ENCODE results near the gene DCAF6. TPM values are rescaled to one million over a fixed set of nuclear protein-coding genes. Genes with fewer than 3 reads are reported as not detected.
A peak's percentile ranks its signal among the peaks of the same experiment; 100 is the strongest.
"Not testable (repeated sequence)": the region's sequence is repeated elsewhere in the genome, so short reads cannot be mapped to it uniquely, and the experiment has no call there.

The DCAF6 gene
- total and polyA plus RNA-seq, 12 donors, result 49.0 to 226 (median 197) TPM

DNA sequence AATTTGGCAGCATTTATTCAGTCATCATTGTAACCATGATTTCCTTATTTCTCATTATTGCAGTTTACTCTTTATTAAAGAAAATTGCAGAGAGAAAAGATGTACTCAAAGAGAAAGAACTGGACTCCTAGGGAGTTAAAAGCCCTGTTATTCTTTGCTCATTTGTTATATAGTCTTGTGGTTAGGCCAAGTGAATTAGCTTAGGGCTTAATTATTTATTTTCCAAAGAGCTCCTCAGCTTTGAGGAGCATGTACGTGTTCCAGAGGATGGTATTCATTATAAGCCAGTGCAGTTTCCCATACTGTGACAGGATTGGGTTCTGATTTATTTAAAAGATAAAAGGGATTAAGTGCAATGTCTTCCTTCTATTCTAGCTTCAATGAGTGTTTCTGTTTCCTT lies 113.8 kb downstream of the DCAF6 start:
- intact Hi-C loops (cut with DNase I), result loop anchor here in 1 of 10 donors (5.0 kb wide), 1 partner anchor 113 kb away; the partner anchor contains the start of genes DCAF6 and MPC2
- Histone ChIP-seq H3K9me3 (no peaks in the 10 kb centered on the region), H3K4me3 (no peak overlapping the region), H3K27ac (no peak overlapping the region), H3K4me1 (peaks cover 0 to 52% (median 18%) of the 10 kb centered on the region in 9 donors), H3K27me3 (no peaks in the 10 kb centered on the region), H3K36me3 (peaks cover 0 to 57% (median 9%) of the 10 kb centered on the region in 9 donors)
- DNase-seq, result no peak
- ATAC-seq, result no peak
- TF ChIP-seq, protein P1, sequence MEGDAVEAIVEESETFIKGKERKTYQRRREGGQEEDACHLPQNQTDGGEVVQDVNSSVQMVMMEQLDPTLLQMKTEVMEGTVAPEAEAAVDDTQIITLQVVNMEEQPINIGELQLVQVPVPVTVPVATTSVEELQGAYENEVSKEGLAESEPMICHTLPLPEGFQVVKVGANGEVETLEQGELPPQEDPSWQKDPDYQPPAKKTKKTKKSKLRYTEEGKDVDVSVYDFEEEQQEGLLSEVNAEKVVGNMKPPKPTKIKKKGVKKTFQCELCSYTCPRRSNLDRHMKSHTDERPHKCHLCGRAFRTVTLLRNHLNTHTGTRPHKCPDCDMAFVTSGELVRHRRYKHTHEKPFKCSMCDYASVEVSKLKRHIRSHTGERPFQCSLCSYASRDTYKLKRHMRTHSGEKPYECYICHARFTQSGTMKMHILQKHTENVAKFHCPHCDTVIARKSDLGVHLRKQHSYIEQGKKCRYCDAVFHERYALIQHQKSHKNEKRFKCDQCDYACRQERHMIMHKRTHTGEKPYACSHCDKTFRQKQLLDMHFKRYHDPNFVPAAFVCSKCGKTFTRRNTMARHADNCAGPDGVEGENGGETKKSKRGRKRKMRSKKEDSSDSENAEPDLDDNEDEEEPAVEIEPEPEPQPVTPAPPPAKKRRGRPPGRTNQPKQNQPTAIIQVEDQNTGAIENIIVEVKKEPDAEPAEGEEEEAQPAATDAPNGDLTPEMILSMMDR (IDR thresholded peaks at IDR 0.05), result no peak
- 54 to 56% methylated on average over 1 of the region's 1 CpG for WGBS, 2 donors

GRCh38 chr1:168050880-168051279 lies 114.4 kb downstream of the DCAF6 start:
- WGBS, 2 donors, result 39 to 65% methylated on average over 1 of the region's 1 CpG
- Histone ChIP-seq H3K36me3 (peaks cover 0 to 51% (median 5%) of the 10 kb centered on the region in 9 donors), H3K4me1 (peaks cover 0 to 52% (median 16%) of the 10 kb centered on the region in 9 donors), H3K9me3 (no peaks in the 10 kb centered on the region), H3K4me3 (no peak overlapping the region), H3K27me3 (no peaks in the 10 kb centered on the region), H3K27ac (peak overlapping the region in 1 of 10 donors; percentile 2)
- intact Hi-C loops (cut with DNase I), result loop anchor here in 1 of 10 donors (5.0 kb wide), 1 partner anchor 114 kb away; the partner anchor contains the start of genes DCAF6 and MPC2
- TF ChIP-seq, protein P1 (IDR thresholded peaks at IDR 0.05), result no peak
- DNase-seq (no peak), ATAC-seq (peak in 2 of 8 donors; percentile 44 to 69)

DNA sequence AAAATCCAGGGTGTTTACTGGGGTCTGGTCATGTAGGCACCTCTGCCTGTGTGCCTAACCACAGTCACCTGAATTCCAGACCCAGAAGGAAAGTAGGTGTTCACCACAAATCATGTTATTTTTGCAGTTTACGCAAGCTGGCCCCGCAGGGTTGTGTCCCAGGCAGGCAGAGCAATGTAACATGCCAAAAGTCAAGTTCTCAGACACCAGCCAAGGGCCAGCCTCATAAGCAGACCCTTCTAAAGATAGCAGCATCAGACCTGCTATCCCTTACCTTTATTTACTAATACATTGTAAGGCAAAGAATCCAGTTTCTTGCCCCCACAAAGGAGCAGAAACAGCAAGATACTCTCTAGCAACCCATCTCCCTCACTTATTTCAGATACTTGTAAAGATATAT lies 117.2 kb downstream of the DCAF6 start:
- 74 to 81% methylated on average over 2 of the region's 2 CpGs for WGBS, 2 donors
- intact Hi-C loops (cut with DNase I), result loop anchor here in 1 of 10 donors (5.0 kb wide), 1 partner anchor 116 kb away; the partner anchor contains the start of genes DCAF6 and MPC2
- H3K4me1 ChIP-seq, result peaks cover 0 to 47% (median 16%) of the 10 kb centered on the region in 9 donors
- TF ChIP-seq, protein P1 (IDR thresholded peaks at IDR 0.05), result no peak
- H3K36me3 ChIP-seq, result peaks cover 0 to 42% (median 13%) of the 10 kb centered on the region in 9 donors
- no peaks in the 10 kb centered on the region for H3K27me3 ChIP-seq
- no peak overlapping the region for H3K4me3 ChIP-seq
- H3K9me3 ChIP-seq, result no peaks in the 10 kb centered on the region
- ATAC-seq (peak in 7 of 8 donors; percentile 49 to 87 (median 79)), DNase-seq (no peak)
- peak overlapping the region in 7 of 10 donors; percentile 1 to 62 (median 48) for H3K27ac ChIP-seq

DNA sequence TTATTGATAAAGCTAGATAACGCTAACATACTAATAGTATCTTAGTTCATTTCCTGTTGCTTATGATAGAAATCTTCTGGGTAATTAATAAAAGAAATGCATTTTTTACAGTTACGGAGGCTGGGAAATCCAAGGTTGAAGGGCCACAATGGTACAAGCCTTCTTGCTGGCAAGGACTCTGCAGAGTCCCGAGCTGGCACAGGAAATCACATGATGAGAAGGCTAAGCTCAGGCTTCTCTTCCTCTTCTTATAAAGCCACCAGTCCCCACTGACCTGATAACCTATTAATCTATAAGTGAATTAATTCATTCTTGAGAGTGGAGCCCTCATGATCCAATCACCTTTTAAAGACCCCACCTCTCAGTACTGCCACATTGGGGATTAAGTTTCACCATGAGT lies 117.6 kb downstream of the DCAF6 start:
- intact Hi-C loops (cut with DNase I), result loop anchor here in 1 of 10 donors (5.0 kb wide), 1 partner anchor 117 kb away; the partner anchor contains the start of genes DCAF6 and MPC2
- Histone ChIP-seq H3K36me3 (peaks cover 0 to 42% (median 11%) of the 10 kb centered on the region in 9 donors), H3K27me3 (no peaks in the 10 kb centered on the region), H3K4me1 (peaks cover 0 to 47% (median 16%) of the 10 kb centered on the region in 9 donors), H3K9me3 (no peaks in the 10 kb centered on the region), H3K27ac (peak overlapping the region in 7 of 10 donors; percentile 1 to 62 (median 48)), H3K4me3 (no peak overlapping the region)
- no peak for DNase-seq
- 56% methylated on average over 3 of the region's 3 CpGs for WGBS, 2 donors
- ATAC-seq, result peak in 6 of 8 donors; percentile 57 to 81 (median 69)
- TF ChIP-seq, protein P1 (IDR thresholded peaks at IDR 0.05), result no peak

- peak in 6 of 8 donors; percentile 36 to 74 (median 60) for ATAC-seq
- H3K4me3 ChIP-seq; intact Hi-C loops (cut with DNase I); H3K9me3 ChIP-seq; H3K27ac ChIP-seq; H3K27me3 ChIP-seq; DNase-seq: not testable (repeated sequence)
- Histone ChIP-seq H3K36me3 (peaks cover 0 to 48% (median 14%) of the 10 kb centered on the region in 9 donors), H3K4me1 (peaks cover 0 to 32% (median 11%) of the 10 kb centered on the region in 9 donors)
- WGBS, 2 donors, result 65 to 88% methylated on average over 16 to 29 of the region's 35 CpGs
Observed at GRCh38 chr1:168056152-168056551, 119.7 kb downstream of the DCAF6 start.

Data from heart right ventricle (tissue), 16 donors.